OCI-LY3 (cell line): ENCODE results near the gene MCOLN2.
"Not testable (repeated sequence)": the region's sequence is repeated elsewhere in the genome, so short reads cannot be mapped to it uniquely, and the experiment has no call there.

Source experiments
- H2AFZ ChIP-seq: fragments of 200-600, 300-600 bp; shearing (Covaris generic); 2 replicates; pipeline ENCODE4 v1.6.0; 2014; ENCODE audit warnings: antibody characterized with exemption, low read depth, low read length
- H3K27ac ChIP-seq: fragments of 200-600, 300-600 bp; sonication (generic); 2 replicates; pipeline ENCODE4 v1.5.1; 2014; ENCODE audit warnings: mild to moderate bottlenecking, low read length, moderate library complexity, mixed read lengths
- H3K27me3 ChIP-seq: fragments of 200-600, 300-600 bp; sonication (generic); 2 replicates; pipeline ENCODE4 v1.6.1; 2014; ENCODE audit warnings: low read depth, low read length, mixed read lengths
- H3K36me3 ChIP-seq: fragments of 200-600, 300-600 bp; sonication (generic); replicated peaks from 2 replicates; pipeline ENCODE3; 2014; ENCODE audit warnings: low read depth, low read length, mixed read lengths
- H3K4me1 ChIP-seq: fragments of 300-600, 200-600 bp; sonication (generic); 2 replicates; pipeline ENCODE4 v1.6.1; 2014; ENCODE audit warnings: low read length, mixed read lengths
- H3K4me2 ChIP-seq: fragments of 200-600, 300-600 bp; sonication (generic); 2 replicates; pipeline ENCODE4 v1.6.1; 2014; ENCODE audit warnings: low read length, mixed read lengths
- H3K4me3 ChIP-seq: fragments of 300-600, 200-600 bp; sonication (generic); 2 replicates; pipeline ENCODE4 v1.5.1; 2014; ENCODE audit warnings: antibody characterized with exemption, mild to moderate bottlenecking, low read length, moderate library complexity
- H3K79me2 ChIP-seq: fragments of 300-600, 200-600 bp; shearing (Covaris generic); 2 replicates; pipeline ENCODE4 v1.6.1; 2014; ENCODE audit warnings: mild to moderate bottlenecking, low read length, mixed read lengths
- H3K9ac ChIP-seq: fragments of 300-600, 200-600 bp; shearing (Covaris generic); 2 replicates; pipeline ENCODE4 v1.6.0; 2014; ENCODE audit warnings: mild to moderate bottlenecking, low read length, moderate library complexity
- H3K9me3 ChIP-seq: fragments of 200-600, 300-600 bp; shearing (Covaris generic); 2 replicates; pipeline ENCODE4 v1.6.1; 2014; ENCODE audit warnings: low read length, mixed read lengths; ENCODE audit not compliant: insufficient read depth
- H4K20me1 ChIP-seq: fragments of 200-600, 300-600 bp; sonication (generic); 2 replicates; pipeline ENCODE4 v1.6.1; 2016; ENCODE audit warnings: low read length, mixed read lengths; ENCODE audit not compliant: insufficient read depth
- EZH2phosphoT487 ChIP-seq: fragments of 200-600 bp; shearing (Covaris generic); IDR thresholded peaks from 2 replicates; pipeline ENCODE4 v1.6.1; 2018; ENCODE audit warnings: antibody characterized with exemption, mixed run types, low read depth
- TF ChIP-seq, protein P1 (sequence below): fragments of 200-600, 300-600 bp; sonication (generic); IDR thresholded peaks from 2 replicates; pipeline ENCODE4 v1.5.1; 2014; ENCODE audit warnings: antibody characterized with exemption, low read length, low read depth

The MCOLN2 gene

DNA sequence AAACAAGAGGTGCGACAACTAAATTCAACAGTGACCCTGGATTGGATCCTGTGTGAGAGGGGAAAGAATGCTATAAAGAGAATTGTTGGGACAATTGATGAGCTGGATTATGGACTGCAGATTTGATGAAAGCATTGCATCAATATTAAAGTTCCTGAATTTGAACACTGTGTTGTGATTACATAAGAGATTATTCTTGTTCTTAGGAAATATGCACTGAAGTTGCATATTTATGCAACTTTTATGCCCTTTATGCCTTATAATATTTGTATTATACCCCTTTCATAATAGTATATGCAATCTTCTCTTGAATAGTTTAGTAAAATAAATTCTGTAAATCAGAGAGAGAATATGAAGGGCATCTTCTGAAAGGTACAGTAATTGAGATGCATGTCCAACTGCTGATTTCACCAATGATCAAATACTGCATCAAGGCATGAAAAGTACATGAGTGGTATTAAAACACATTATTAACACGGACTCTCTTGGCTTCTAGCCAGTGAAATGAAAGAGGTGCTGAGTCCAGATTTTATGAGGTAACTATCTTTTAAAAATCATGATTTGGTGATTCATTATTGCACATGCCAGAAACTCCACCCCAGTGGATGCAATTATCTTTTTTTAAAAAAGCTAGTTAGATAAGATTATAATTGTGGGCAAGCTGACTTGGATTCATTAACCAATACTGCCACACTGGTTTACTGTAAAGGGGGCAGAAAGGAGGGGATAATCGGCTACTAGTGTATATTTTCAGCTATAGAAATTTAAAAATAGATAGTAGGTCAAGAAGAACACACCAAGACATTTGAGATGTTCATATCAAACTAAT is 84.0 kb downstream of the MCOLN2 start:
- no peaks in the 10 kb centered on the region for H4K20me1 ChIP-seq
- no peak overlapping the region for H3K27ac ChIP-seq
- H3K9ac ChIP-seq, result no peak overlapping the region
- no peaks in the 10 kb centered on the region for H3K36me3 ChIP-seq
- H3K4me2 ChIP-seq, result no peak overlapping the region
- no peak overlapping the region for H2AFZ ChIP-seq
- H3K27me3 ChIP-seq, result no peaks in the 10 kb centered on the region
- no peak overlapping the region for H3K4me3 ChIP-seq
- no peaks in the 10 kb centered on the region for H3K9me3 ChIP-seq
- H3K4me1 ChIP-seq, result no peaks in the 10 kb centered on the region
- no peaks in the 10 kb centered on the region for H3K79me2 ChIP-seq
- TF ChIP-seq, protein P1, sequence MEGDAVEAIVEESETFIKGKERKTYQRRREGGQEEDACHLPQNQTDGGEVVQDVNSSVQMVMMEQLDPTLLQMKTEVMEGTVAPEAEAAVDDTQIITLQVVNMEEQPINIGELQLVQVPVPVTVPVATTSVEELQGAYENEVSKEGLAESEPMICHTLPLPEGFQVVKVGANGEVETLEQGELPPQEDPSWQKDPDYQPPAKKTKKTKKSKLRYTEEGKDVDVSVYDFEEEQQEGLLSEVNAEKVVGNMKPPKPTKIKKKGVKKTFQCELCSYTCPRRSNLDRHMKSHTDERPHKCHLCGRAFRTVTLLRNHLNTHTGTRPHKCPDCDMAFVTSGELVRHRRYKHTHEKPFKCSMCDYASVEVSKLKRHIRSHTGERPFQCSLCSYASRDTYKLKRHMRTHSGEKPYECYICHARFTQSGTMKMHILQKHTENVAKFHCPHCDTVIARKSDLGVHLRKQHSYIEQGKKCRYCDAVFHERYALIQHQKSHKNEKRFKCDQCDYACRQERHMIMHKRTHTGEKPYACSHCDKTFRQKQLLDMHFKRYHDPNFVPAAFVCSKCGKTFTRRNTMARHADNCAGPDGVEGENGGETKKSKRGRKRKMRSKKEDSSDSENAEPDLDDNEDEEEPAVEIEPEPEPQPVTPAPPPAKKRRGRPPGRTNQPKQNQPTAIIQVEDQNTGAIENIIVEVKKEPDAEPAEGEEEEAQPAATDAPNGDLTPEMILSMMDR, result no peak
- no peak for TF ChIP-seq EZH2phosphoT487

DNA sequence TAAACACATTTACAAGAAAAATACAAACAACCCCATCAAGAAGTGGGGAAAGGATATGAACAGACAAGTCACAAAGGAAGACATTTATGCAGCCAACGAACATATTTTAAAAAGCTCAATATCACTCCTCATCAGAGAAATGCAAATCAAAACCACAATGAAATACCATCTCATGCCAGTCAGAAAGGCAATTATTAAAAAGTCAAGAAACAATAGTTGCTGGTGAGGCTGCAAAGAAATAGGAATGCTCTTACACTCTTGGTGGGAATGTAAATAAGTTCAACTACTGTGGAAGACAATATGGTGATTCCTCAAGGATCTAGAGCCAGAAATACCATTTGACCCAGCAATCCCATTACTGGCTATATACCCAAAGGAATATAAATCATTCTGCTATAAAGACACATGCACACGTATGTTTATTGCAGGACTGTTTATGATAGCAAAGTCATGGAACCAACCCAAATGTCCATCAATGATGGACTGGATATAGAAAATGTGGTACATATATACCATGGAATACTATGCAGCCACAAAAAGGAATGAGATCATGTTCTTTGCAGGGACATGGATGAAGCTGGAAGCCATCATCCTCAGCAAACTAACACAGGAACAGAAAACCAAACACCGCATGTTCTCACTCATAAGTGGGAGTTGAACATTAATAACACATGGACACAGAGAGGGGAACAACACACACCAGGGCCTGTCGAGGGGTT is 88.0 kb downstream of the MCOLN2 start:
- H3K4me2 ChIP-seq, H3K36me3 ChIP-seq, H3K79me2 ChIP-seq, H3K4me3 ChIP-seq, H3K9me3 ChIP-seq, H3K9ac ChIP-seq, H3K4me1 ChIP-seq, H2AFZ ChIP-seq, H3K27me3 ChIP-seq, H4K20me1 ChIP-seq, H3K27ac ChIP-seq: not testable (repeated sequence)

GRCh38 chr1:84907095-84907827 is 89.7 kb downstream of the MCOLN2 start:
- Histone ChIP-seq H4K20me1 (no peaks in the 10 kb centered on the region), H2AFZ (no peak overlapping the region), H3K36me3 (no peaks in the 10 kb centered on the region), H3K27ac (no peak overlapping the region), H3K9ac (no peak overlapping the region), H3K4me3 (no peak overlapping the region), H3K4me2 (no peak overlapping the region), H3K27me3 (no peaks in the 10 kb centered on the region), H3K9me3 (no peaks in the 10 kb centered on the region), H3K79me2 (no peaks in the 10 kb centered on the region), H3K4me1 (no peaks in the 10 kb centered on the region)
- TF ChIP-seq, protein P1, result no peak
- TF ChIP-seq EZH2phosphoT487, result no peak

- H2AFZ ChIP-seq, H3K27ac ChIP-seq, H3K4me1 ChIP-seq, H3K4me2 ChIP-seq, H3K9ac ChIP-seq, H4K20me1 ChIP-seq, H3K36me3 ChIP-seq, H3K79me2 ChIP-seq, H3K9me3 ChIP-seq, H3K4me3 ChIP-seq, H3K27me3 ChIP-seq: not testable (repeated sequence)
These were observed 94.2 kb downstream of the MCOLN2 start for GRCh38 chr1:84902727-84903126.

- no peak overlapping the region for H3K27ac ChIP-seq
- no peak for TF ChIP-seq EZH2phosphoT487
- TF ChIP-seq, protein P1, result no peak
- no peak overlapping the region for H3K9ac ChIP-seq
- H3K4me3 ChIP-seq, result no peak overlapping the region
- no peak overlapping the region for H3K4me2 ChIP-seq
- H3K4me1 ChIP-seq, result peaks cover 11% of the 10 kb centered on the region
- H4K20me1 ChIP-seq, result no peaks in the 10 kb centered on the region
- H3K79me2 ChIP-seq, result no peaks in the 10 kb centered on the region
- H3K36me3 ChIP-seq, result no peaks in the 10 kb centered on the region
- H3K9me3 ChIP-seq, result no peaks in the 10 kb centered on the region
- no peaks in the 10 kb centered on the region for H3K27me3 ChIP-seq
- no peak overlapping the region for H2AFZ ChIP-seq
These were observed 96.9 kb downstream of the MCOLN2 start for GRCh38 chr1:84899969-84900368.
